Measurements from ENCODE around the gene FAAP20. TPM values are rescaled to one million over a fixed set of nuclear protein-coding genes. Genes with fewer than 3 reads are reported as not detected.

Gene FAAP20
- total RNA-seq, 1 experiment from 2014 or later, result 119 TPM

DNA sequence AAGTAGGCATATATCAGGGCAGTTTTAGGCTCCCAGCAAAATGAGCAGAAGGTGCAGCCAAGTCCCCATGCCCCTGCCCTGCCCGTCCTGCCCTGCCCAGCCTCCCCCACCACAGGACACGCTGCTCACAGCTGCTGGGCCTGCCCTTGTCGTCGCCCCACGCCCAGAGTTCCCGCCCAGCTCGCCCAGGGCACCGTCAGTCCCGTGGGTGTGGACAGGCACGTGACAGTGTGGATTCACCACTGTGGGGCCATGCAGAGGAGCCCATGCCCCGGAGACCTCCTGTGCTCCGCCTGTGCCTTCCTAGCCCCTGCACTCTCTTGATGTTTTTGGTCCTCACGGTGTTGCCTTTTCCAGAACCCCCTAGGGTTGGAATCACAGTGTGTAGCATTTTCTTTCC, 7.0 kb downstream of the FAAP20 start:
- no peak overlapping the region for H2BK15ac ChIP-seq (ENCODE audit: low read depth, low read length)
- no peak overlapping the region for H3T11ph ChIP-seq (ENCODE audit: low read length)
- H2BK5ac ChIP-seq (ENCODE audit: insufficient read length, low read length), result no peak overlapping the region
- H3K79me2 ChIP-seq (ENCODE audit: insufficient read depth, low read length), result no peaks in the 10 kb centered on the region; the same call in 1 of the 2 replicates
- H4K8ac ChIP-seq (replicated peaks; ENCODE audit: insufficient read length, low read depth, low read length), result no peak overlapping the region
- no peak overlapping the region for H2AK5ac ChIP-seq (ENCODE audit: insufficient read length, low read length)
- no peaks in the 10 kb centered on the region for H3K23me2 ChIP-seq (ENCODE audit: insufficient read length, low read depth, low read length, poor library complexity, severe bottlenecking)
- no peaks in the 10 kb centered on the region for H3K27me3 ChIP-seq (ENCODE audit: insufficient read depth, low read length)
- no peak overlapping the region for H3K4me3 Mint-ChIP-seq
- H3K36me3 Mint-ChIP-seq (ENCODE audit: insufficient read depth in 1 of 3, low read depth in 3 of 3), result peaks cover 12 to 38% (median 34%) of the 10 kb centered on the region in 3 experiments; a peak in 6 of 7 replicates
- no peak overlapping the region for H3K18ac ChIP-seq (ENCODE audit: insufficient read length, low read depth, low read length)
- H3K14ac ChIP-seq (ENCODE audit: insufficient read depth, low read length), result no peak overlapping the region
- H4K91ac ChIP-seq (ENCODE audit: insufficient read length, low read depth, low read length), result no peak overlapping the region
- H3K27ac ChIP-seq (ENCODE audit: insufficient read length, low read depth, low read length), result no peak overlapping the region
- peaks cover under 1% of the 10 kb centered on the region; the same call in 1 of the 2 replicates for H3K27me3 Mint-ChIP-seq (ENCODE audit: low read depth)
- H3K4me1 Mint-ChIP-seq, result peaks cover 8% of the 10 kb centered on the region in 2 experiments; a peak in 3 of 4 replicates
- H3K56ac ChIP-seq (ENCODE audit: insufficient read length, low read depth, low read length), result no peak overlapping the region
- H3K4me1 ChIP-seq (ENCODE audit: insufficient read depth, low read length), result no peaks in the 10 kb centered on the region
- H2BK120ac ChIP-seq (ENCODE audit: low read depth, low read length, poor library complexity, severe bottlenecking), result no peak overlapping the region
- no peak overlapping the region for H3K23ac ChIP-seq (ENCODE audit: insufficient read length, low read depth, low read length)
- H3K4ac ChIP-seq (ENCODE audit: low read depth, low read length), result no peak overlapping the region
- H2AFZ ChIP-seq (ENCODE audit: low read length), result no peak overlapping the region
- H3K79me1 ChIP-seq (ENCODE audit: insufficient read depth, low read depth, low read length, poor library complexity, severe bottlenecking), result no peaks in the 10 kb centered on the region
- no peak overlapping the region for H2BK12ac ChIP-seq (ENCODE audit: insufficient read length, low read depth, low read length)
- no CpG with 5 or more reads among the region's 13 CpGs for WGBS (ENCODE audit: extremely low coverage, insufficient read length, low lambda C conversion rate)
- no peak for DNase-seq
- no peaks in the 10 kb centered on the region for H4K20me1 ChIP-seq (ENCODE audit: control insufficient read depth, insufficient read depth, insufficient read length)
- H4K5ac ChIP-seq (ENCODE audit: insufficient read length, low read depth, low read length), result no peak overlapping the region
- no peaks in the 10 kb centered on the region for H3K9me3 ChIP-seq (ENCODE audit: control insufficient read depth, low read depth, low read length)
- H3K4me2 ChIP-seq (ENCODE audit: insufficient read depth, insufficient read length, low read length), result no peak overlapping the region
- no peak for TF ChIP-seq CTCF (conservative IDR thresholded peaks at IDR 0.05)
- H2BK20ac ChIP-seq (ENCODE audit: low read depth, low read length, poor library complexity, severe bottlenecking), result no peak overlapping the region
- H3K27ac Mint-ChIP-seq, result peak overlapping the region in 1 of 3 experiments; percentile 66; a peak in 1 of 7 replicates
- no peaks in the 10 kb centered on the region for H3K9me3 Mint-ChIP-seq
- H3K9ac ChIP-seq (ENCODE audit: extremely low read depth, insufficient read length, low read length), result no peak overlapping the region

Measured in H9 (cell line).